Thymus (tissue), 14 donors: ENCODE measurements around the gene WDR73. TPM values are rescaled to one million over a fixed set of nuclear protein-coding genes. Genes with fewer than 3 reads are reported as not detected.

Experiments
- DNase-seq, 9 donors: peaks; one replicate each; pipeline ENCODE4 v3.0.0-alpha.2; 2013; ENCODE audit warnings: low spot score in 9 of 9, low read depth in 6 of 9, missing footprints in 1 of 9
- H3K27ac ChIP-seq, 2 donors: one replicate each; pipeline ENCODE4 v1.5.1; 2013; ENCODE audit warnings: control low read depth in 1 of 2, low read depth in 1 of 2, low read length in 1 of 2, mild to moderate bottlenecking in 1 of 2, moderate library complexity in 1 of 2
- H3K27me3 ChIP-seq, 2 donors: one replicate each; pipeline ENCODE4 v1.5.1; 2013; ENCODE audit warnings: low read length in 1 of 2; ENCODE audit not compliant: control insufficient read depth in 2 of 2, insufficient read depth in 1 of 2
- H3K36me3 ChIP-seq, 2 donors: one replicate each; pipeline ENCODE4 v1.5.1; 2013; ENCODE audit warnings: low read length in 1 of 2, mild to moderate bottlenecking in 1 of 2, moderate library complexity in 1 of 2; ENCODE audit not compliant: control insufficient read depth in 2 of 2, insufficient read depth in 2 of 2
- H3K4me1 ChIP-seq, 2 donors: one replicate each; pipeline ENCODE4 v1.5.1; 2013; ENCODE audit warnings: low read length in 2 of 2; ENCODE audit not compliant: control insufficient read depth in 2 of 2, insufficient read depth in 2 of 2
- H3K4me3 ChIP-seq, 2 donors: one replicate each; pipeline ENCODE4 v1.5.1; 2013; ENCODE audit warnings: low read length in 2 of 2, control low read depth in 1 of 2, mild to moderate bottlenecking in 1 of 2
- H3K9me3 ChIP-seq, 2 donors: one replicate each; pipeline ENCODE4 v1.5.1; 2013; ENCODE audit warnings: low read length in 1 of 2, mild to moderate bottlenecking in 1 of 2; ENCODE audit not compliant: control insufficient read depth in 2 of 2, insufficient read depth in 1 of 2
- WGBS: extraction: QIAGEN DNeasy Blood & Tissue Kit; methylation state at CpG from one replicate; pipeline ENCODE4 v1.1.7; 2013; 5-methylcytosine and 5-hydroxymethylcytosine counted together
- long read RNA-seq, 10 donors: transcript quantifications; one replicate each; lab custom pipeline, GENCODE V29; 2026
- polyA plus RNA-seq: library from polyadenylated mRNA; stranded (reverse); fragments of 200-250 nt; gene quantifications from one replicate; pipeline ENCODE4 v1.2.3, GENCODE V29; 2013
- total RNA-seq: library from RNA; stranded (reverse); fragments of 120-200 nt; gene quantifications from one replicate; pipeline ENCODE4 v1.2.4, GENCODE V29; 2013
- donor health status: healthy.

Gene WDR73
- total RNA-seq = 20.4 TPM
- 22.4 TPM for polyA plus RNA-seq
- long read RNA-seq, donor 1, partial matches to known transcripts = 0 of 1 reads
- long read RNA-seq, donor 1, other reads (novel, unspliced or antisense) = 0 of 1 reads
- long read RNA-seq, donor 2 = 0 reads
- long read RNA-seq, donor 3, full-length matches to known transcripts = 10 of 23 reads
- long read RNA-seq, donor 3, partial matches to known transcripts = 13 of 23 reads
- long read RNA-seq, donor 3, other reads (novel, unspliced or antisense) = 0 of 23 reads
- long read RNA-seq, donor 4, full-length matches to known transcripts = 6 of 11 reads
- long read RNA-seq, donor 4, partial matches to known transcripts = 5 of 11 reads
- long read RNA-seq, donor 4, other reads (novel, unspliced or antisense) = 0 of 11 reads
- long read RNA-seq, donor 5, full-length matches to known transcripts = 9 of 25 reads
- long read RNA-seq, donor 5, partial matches to known transcripts = 16 of 25 reads
- long read RNA-seq, donor 5, other reads (novel, unspliced or antisense) = 0 of 25 reads
- long read RNA-seq, donor 6, full-length matches to known transcripts = 8 of 23 reads
- long read RNA-seq, donor 6, partial matches to known transcripts = 15 of 23 reads
- long read RNA-seq, donor 6, other reads (novel, unspliced or antisense) = 0 of 23 reads
- long read RNA-seq, donor 7, full-length matches to known transcripts = 3 of 3 reads
- long read RNA-seq, donor 7, partial matches to known transcripts = 0 of 3 reads
- long read RNA-seq, donor 7, other reads (novel, unspliced or antisense) = 0 of 3 reads
- long read RNA-seq, donor 8, full-length matches to known transcripts = 1 of 1 reads
- long read RNA-seq, donor 8, partial matches to known transcripts = 0 of 1 reads
- long read RNA-seq, donor 8, other reads (novel, unspliced or antisense) = 0 of 1 reads
- long read RNA-seq, donor 9, full-length matches to known transcripts = 7 of 7 reads
- long read RNA-seq, donor 9, partial matches to known transcripts = 0 of 7 reads
- long read RNA-seq, donor 9, other reads (novel, unspliced or antisense) = 0 of 7 reads
- long read RNA-seq, donor 10, full-length matches to known transcripts = 4 of 4 reads
- long read RNA-seq, donor 10, partial matches to known transcripts = 0 of 4 reads
- long read RNA-seq, donor 10, other reads (novel, unspliced or antisense) = 0 of 4 reads

DNA sequence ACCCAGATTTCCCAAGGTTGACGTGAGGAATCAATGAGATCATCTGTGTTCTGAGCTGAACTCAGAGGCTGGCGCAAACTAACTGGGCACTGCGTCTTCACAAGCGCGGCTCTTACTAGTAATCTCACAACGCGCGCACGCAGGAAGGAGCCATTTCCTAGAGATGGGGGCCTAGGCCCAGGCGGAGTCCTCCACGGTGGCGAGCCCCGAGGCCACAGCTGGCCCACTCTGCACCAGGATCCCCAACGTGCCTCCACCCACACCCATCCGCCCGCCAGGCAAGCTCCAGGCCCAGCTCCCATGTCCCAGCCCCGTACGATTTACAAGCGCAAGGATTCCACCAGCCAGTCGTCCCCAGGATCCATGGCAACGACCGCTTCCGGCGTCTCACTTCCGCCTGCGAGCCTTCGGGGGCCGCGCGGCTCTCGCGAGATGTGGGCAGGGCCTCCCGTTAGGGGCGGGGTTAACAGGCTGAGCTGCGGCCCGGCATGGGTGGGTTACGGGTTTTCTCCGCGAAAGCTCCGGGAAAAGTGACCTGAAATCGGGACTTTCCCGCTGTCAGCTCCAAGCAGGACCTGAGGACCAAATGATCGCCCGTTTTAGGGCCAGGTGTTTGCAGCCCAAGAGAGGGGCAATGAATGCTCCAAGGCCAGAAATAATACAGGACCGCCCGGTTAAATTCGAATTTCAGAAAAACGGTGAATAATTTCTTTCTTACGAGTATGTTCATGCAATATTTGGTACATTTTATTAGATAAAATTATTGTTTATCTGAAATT, at the start of gene WDR73:
WDR73 (minus strand) TSS at position 374 of the 779 bp plus-strand sequence; CDS start at position 365, 9 bp downstream.
- peaks cover 22 to 26% of the 10 kb centered on the region in 2 donors for H3K36me3 ChIP-seq
- H3K27me3 ChIP-seq = peaks cover 0 to 6% of the 10 kb centered on the region in 2 donors
- peak within 1 kb of the TSS; percentile 64 to 94 for H3K4me3 ChIP-seq
- peaks cover 16 to 30% of the 10 kb centered on the region in 2 donors for H3K4me1 ChIP-seq
- H3K9me3 ChIP-seq = no peaks in the 10 kb centered on the region
- WGBS = under 1% methylated on average over 49 of the region's 49 CpGs
- DNase-seq = peak; percentile 90 to 98 (median 96)
- H3K27ac ChIP-seq = peak within 1 kb of the TSS; percentile 90 to 91

DNA sequence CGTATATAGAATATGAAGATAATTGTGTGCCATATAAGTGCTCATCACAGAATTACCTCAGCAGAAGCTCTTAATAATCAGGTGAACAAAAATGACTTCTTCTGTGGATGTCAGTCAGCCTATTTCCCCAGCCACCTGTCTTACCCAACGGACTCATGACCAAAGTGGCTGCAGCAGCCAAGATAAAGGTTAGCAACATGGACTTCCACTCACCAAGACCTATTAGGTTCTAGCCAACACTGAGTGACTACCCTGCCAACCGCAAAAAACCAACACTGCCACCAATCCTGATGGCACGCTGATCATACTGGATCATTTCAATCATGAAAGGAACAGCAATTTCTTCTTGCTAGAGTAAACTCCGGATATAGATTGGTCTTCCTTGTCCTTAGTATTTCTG, 49.7 kb upstream of the WDR73 start:
- H3K9me3 ChIP-seq = no peaks in the 10 kb centered on the region
- peaks cover 4 to 9% of the 10 kb centered on the region in 2 donors for H3K4me1 ChIP-seq
- no peak for DNase-seq
- no peak overlapping the region for H3K27ac ChIP-seq
- no peak overlapping the region for H3K4me3 ChIP-seq
- H3K27me3 ChIP-seq = no peaks in the 10 kb centered on the region
- 99% methylated on average over 5 of the region's 5 CpGs for WGBS
- H3K36me3 ChIP-seq = peaks cover 3% of the 10 kb centered on the region in 2 donors

DNA sequence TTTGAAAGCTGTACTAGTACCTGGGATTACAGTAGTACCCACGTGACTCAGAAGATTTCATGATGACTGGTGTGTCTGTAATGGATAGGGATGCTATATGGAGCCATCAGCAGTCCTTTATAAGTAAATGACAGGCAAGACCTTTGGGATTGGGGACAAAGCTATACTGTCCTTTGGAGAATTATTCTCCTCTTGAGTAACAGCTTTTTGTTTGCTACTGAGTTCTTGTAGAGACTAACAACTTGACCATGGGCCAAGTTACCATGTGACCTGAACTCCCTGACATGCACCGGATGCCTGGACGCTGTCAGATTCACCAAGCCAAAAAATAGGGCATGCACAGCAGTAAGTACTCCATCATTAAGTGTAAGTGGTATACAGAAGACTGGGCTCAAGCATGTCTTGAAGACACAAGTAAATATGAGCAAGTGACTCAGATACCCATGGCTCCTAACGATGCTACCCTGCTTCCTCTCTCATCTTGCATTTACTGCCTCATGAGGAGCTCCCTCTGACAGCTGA, 48.9 kb upstream of the WDR73 start:
- Histone ChIP-seq H3K27ac (no peak overlapping the region), H3K4me3 (no peak overlapping the region), H3K27me3 (no peaks in the 10 kb centered on the region), H3K9me3 (no peaks in the 10 kb centered on the region), H3K4me1 (peaks cover 4 to 9% of the 10 kb centered on the region in 2 donors), H3K36me3 (peaks cover 3% of the 10 kb centered on the region in 2 donors)
- WGBS = 84% methylated on average over 4 of the region's 4 CpGs
- DNase-seq = no peak

GRCh38 chr15:84699538-84700191, 45.6 kb upstream of the WDR73 start:
- H3K4me1 ChIP-seq = no peaks in the 10 kb centered on the region
- no peaks in the 10 kb centered on the region for H3K9me3 ChIP-seq
- H3K4me3 ChIP-seq = no peak overlapping the region
- DNase-seq = no peak
- no peaks in the 10 kb centered on the region for H3K27me3 ChIP-seq
- H3K27ac ChIP-seq = no peak overlapping the region
- WGBS = 97% methylated on average over 8 of the region's 8 CpGs
- peaks cover 0 to 3% of the 10 kb centered on the region in 2 donors for H3K36me3 ChIP-seq

DNA sequence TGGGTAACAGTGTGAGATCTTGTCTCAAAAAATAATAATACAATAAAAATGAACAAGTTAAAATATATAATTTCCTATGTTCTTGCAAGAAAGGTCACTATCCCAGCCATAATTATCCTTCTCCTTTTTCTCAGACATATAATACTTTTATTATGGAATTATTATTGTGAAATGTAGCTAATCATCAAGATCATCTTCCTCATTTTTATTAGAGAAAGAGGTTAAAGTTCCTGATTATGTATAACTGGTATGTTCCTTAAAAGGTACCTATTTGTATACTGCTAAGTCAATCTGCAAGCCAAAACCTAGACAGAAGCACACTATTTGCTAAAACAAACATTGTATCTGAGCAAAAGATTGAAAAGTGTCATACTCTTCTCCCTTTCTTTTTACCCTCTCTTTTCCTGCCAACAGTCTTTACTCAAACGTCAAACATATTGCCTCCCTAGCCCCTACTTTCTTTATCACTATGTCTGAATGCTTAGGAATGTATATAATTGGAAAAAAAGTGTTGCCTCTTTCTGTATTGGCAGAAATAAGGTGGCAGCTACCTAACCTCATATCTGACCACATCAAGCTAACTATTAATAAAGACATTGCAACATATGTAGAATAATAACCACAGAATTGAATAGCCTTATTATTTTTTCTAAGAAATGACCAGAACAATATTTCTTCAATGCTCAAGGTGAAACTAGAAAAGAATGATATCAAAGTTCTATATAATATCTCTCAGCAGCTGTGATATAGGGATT, 43.3 kb upstream of the WDR73 start:
- 79% methylated on average over 1 of the region's 1 CpG for WGBS
- H3K4me1 ChIP-seq = no peaks in the 10 kb centered on the region
- no peak for DNase-seq

DNA sequence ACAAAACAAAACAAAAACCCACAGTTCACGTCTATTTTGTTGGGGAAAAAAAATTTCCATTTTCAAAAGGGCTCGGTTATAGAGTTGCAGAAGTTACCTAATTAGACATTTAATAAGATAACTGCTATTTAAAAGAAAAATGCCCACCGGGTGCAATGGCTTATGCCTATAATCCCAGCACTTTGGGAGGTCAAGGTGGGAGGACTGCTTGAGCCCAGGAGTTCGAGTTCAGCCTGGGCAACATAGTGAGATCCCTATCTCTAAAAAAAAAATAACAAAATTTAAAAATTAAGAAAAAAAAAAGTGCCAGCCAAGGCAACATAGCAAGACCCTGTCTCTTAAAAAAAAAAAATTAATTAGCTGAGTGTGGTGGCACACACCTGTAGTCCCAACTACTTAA, 42.7 kb upstream of the WDR73 start:
- Histone ChIP-seq H3K4me1 (no peaks in the 10 kb centered on the region), H3K27me3 (no peaks in the 10 kb centered on the region), H3K4me3 (no peak overlapping the region), H3K27ac (no peak overlapping the region), H3K36me3 (no peaks in the 10 kb centered on the region), H3K9me3 (no peaks in the 10 kb centered on the region)
- DNase-seq = no peak
- 97% methylated on average over 4 of the region's 4 CpGs for WGBS

More for the DNA sequence above, 43.3 kb upstream of the WDR73 start:
- H3K9me3 ChIP-seq = no peaks in the 10 kb centered on the region
- no peaks in the 10 kb centered on the region for H3K36me3 ChIP-seq
- no peaks in the 10 kb centered on the region for H3K27me3 ChIP-seq
- H3K4me3 ChIP-seq = no peak overlapping the region
- H3K27ac ChIP-seq = no peak overlapping the region

- Histone ChIP-seq H3K27me3 (no peaks in the 10 kb centered on the region), H3K4me1 (no peaks in the 10 kb centered on the region), H3K36me3 (peaks cover 22 to 33% of the 10 kb centered on the region in 2 donors), H3K4me3 (no peak overlapping the region), H3K9me3 (no peaks in the 10 kb centered on the region), H3K27ac (no peak overlapping the region)
- no peak for DNase-seq
- WGBS = 98% methylated on average over 8 of the region's 8 CpGs
These were observed 36.3 kb upstream of the WDR73 start for GRCh38 chr15:84690342-84690741.
